Measurements from ENCODE around the gene PDLIM5.

Gene PDLIM5

DNA sequence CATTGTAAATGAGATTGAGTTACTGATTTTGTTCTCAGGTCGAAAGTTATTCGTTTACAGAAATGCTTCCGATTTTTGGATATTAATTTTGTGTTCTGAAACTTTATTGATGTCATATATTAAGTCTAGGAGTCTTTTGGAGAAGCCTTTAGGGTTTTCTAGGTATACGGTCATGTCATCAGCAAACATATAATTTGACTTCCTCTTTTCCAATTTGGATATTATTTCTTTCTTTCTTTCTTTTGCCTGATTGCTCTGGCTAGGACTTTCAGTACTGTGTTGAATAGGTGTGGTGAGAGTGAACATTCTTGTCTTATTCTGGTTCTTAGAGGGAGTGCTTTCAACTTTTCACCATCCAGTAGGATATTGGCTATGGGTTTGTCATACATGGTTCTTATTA, 35.4 kb upstream of the PDLIM5 start:
- TF ChIP-seq, protein P1, sequence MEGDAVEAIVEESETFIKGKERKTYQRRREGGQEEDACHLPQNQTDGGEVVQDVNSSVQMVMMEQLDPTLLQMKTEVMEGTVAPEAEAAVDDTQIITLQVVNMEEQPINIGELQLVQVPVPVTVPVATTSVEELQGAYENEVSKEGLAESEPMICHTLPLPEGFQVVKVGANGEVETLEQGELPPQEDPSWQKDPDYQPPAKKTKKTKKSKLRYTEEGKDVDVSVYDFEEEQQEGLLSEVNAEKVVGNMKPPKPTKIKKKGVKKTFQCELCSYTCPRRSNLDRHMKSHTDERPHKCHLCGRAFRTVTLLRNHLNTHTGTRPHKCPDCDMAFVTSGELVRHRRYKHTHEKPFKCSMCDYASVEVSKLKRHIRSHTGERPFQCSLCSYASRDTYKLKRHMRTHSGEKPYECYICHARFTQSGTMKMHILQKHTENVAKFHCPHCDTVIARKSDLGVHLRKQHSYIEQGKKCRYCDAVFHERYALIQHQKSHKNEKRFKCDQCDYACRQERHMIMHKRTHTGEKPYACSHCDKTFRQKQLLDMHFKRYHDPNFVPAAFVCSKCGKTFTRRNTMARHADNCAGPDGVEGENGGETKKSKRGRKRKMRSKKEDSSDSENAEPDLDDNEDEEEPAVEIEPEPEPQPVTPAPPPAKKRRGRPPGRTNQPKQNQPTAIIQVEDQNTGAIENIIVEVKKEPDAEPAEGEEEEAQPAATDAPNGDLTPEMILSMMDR (IDR thresholded peaks at IDR 0.05; ENCODE audit: low read depth, low read length, missing control alignments): no peak
- Histone ChIP-seq H3K4me3 (ENCODE audit: low read depth, low read length) (no peak overlapping the region), H3K27me3 (replicated peaks) (no peaks in the 10 kb centered on the region), H3K27ac (no peak overlapping the region), H3K36me3 (replicated peaks) (no peaks in the 10 kb centered on the region)
- in situ Hi-C loops (cut with HindIII; ENCODE audit: low pct_ligation_motif_present, low sequenced_read_pairs): no loop called here
- DNase-seq: no peak

DNA sequence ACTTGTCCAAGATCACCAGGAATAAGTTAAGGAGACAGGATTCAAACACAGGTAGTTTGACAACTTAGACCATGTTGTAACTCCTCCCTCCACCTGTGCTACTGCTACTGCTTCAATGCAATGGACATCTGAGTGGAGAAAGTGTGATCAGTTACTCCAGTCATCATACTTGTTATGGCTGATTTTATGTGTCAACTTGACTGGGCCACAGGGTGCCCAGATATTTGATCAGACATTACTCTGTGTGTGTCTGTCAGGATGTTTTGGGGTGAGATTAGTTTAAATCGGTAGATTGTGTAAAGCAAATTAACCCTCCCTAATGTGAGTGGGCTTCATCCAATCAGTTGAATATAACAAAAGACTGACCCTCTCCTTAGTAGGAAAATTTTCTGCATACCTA, 34.8 kb upstream of the PDLIM5 start:
- no peaks in the 10 kb centered on the region for H3K36me3 ChIP-seq (replicated peaks)
- no peak overlapping the region for H3K4me3 ChIP-seq (ENCODE audit: low read depth, low read length)
- no peak overlapping the region for H3K27ac ChIP-seq
- H3K27me3 ChIP-seq (replicated peaks): no peaks in the 10 kb centered on the region
- no peak for DNase-seq
- TF ChIP-seq, protein P1 (IDR thresholded peaks at IDR 0.05; ENCODE audit: low read depth, low read length, missing control alignments): no peak
- in situ Hi-C loops (cut with HindIII; ENCODE audit: low pct_ligation_motif_present, low sequenced_read_pairs): no loop called here

DNA sequence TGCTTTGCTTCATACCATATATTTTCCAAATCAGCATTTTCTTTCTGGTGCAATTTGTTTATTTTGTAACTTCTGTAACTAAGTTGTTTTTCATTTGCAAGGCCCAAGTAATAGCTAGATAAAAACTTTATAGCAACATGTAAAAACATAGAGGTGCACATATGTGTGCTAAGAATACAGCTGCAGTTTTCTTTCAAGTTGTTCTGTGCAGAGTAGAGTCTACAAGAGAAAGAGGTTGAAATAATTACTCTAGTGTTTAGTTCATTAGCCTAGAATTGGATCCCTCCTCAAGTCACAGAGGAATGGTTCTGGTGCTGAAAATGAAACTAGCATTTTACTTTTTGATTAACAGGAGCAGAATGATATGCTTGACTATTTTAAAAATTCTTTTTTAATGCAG, 32.2 kb upstream of the PDLIM5 start:
- Histone ChIP-seq H3K36me3 (replicated peaks) (no peaks in the 10 kb centered on the region), H3K27me3 (replicated peaks) (no peaks in the 10 kb centered on the region), H3K27ac (no peak overlapping the region), H3K4me3 (ENCODE audit: low read depth, low read length) (no peak overlapping the region)
- in situ Hi-C loops (cut with HindIII; ENCODE audit: low pct_ligation_motif_present, low sequenced_read_pairs): no loop called here
- TF ChIP-seq, protein P1 (IDR thresholded peaks at IDR 0.05; ENCODE audit: low read depth, low read length, missing control alignments): no peak
- DNase-seq: no peak

DNA sequence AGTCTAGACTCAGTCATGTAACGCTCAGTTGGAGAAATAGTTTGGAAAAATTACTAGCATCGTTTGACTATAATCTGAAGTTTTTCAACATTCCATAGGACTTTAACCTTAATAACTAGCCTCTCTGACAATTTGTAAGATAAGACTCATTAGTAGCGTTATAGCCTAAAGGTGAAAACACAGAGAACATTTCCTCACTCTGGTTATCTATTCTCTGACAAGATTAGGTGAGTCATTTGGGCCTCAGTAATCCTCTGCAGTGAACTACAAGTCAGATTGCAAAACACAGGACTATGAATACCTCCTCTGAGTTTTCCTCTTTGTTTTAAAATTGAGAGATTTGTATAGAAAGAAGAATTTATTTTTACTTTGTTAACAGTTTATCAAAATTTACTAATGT, 31.8 kb upstream of the PDLIM5 start:
- no peak overlapping the region for H3K4me3 ChIP-seq (ENCODE audit: low read depth, low read length)
- no peaks in the 10 kb centered on the region for H3K36me3 ChIP-seq (replicated peaks)
- H3K27me3 ChIP-seq (replicated peaks): no peaks in the 10 kb centered on the region
- no peak overlapping the region for H3K27ac ChIP-seq
- TF ChIP-seq, protein P1 (IDR thresholded peaks at IDR 0.05; ENCODE audit: low read depth, low read length, missing control alignments): no peak
- DNase-seq: peak; percentile 38
- in situ Hi-C loops (cut with HindIII; ENCODE audit: low pct_ligation_motif_present, low sequenced_read_pairs): no loop called here

DNA sequence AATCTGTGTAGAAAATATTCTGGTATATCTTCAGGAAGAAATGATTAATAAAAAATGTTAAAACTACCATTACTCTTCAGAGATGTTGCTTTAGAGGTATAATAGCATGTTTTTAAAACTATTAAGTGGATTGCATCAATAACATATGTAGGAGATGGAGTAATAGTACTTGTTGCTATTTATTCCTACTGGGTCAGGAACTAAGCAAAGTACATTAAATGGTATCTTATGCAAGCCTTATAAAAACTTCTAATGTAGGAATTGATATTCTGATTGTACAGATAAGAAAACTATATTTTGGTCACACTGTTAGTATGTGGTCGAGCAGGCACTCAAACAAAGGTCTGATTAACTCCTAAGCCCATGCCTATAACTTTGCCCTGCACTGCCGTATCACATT, 31.4 kb upstream of the PDLIM5 start:
- no peaks in the 10 kb centered on the region for H3K27me3 ChIP-seq (replicated peaks)
- TF ChIP-seq, protein P1 (IDR thresholded peaks at IDR 0.05; ENCODE audit: low read depth, low read length, missing control alignments): no peak
- DNase-seq: no peak
- no peak overlapping the region for H3K4me3 ChIP-seq (ENCODE audit: low read depth, low read length)
- no peak overlapping the region for H3K27ac ChIP-seq
- no peaks in the 10 kb centered on the region for H3K36me3 ChIP-seq (replicated peaks)
- in situ Hi-C loops (cut with HindIII; ENCODE audit: low pct_ligation_motif_present, low sequenced_read_pairs): no loop called here

DNA sequence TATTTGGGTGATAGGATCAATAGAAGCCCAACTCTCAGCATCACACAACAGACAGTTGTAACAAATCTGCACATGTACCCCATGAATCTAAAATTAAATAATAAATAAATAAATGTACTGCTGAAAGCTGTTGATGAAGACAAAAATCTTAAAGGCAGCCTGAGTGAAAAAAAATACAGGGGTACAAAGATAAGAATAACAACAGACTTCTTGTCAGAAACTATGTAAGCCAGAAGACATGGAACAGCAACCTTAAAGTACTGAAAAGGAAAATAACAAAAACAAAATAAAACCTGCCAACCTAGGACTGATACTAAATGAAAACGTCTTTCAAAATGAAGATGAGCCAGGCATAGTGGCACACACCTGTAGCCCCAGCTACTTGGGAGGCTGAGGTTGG, 25.0 kb upstream of the PDLIM5 start:
- no peaks in the 10 kb centered on the region for H3K36me3 ChIP-seq (replicated peaks)
- H3K27me3 ChIP-seq (replicated peaks): no peaks in the 10 kb centered on the region
- in situ Hi-C loops (cut with HindIII; ENCODE audit: low pct_ligation_motif_present, low sequenced_read_pairs): no loop called here
- H3K27ac ChIP-seq: no peak overlapping the region
- H3K4me3 ChIP-seq (ENCODE audit: low read depth, low read length): no peak overlapping the region
- DNase-seq: no peak
- TF ChIP-seq, protein P1 (IDR thresholded peaks at IDR 0.05; ENCODE audit: low read depth, low read length, missing control alignments): no peak
